Astrocyte (in vitro differentiated cells and primary cell): ENCODE data around the gene ITGA8. TPM values are rescaled to one million over a fixed set of nuclear protein-coding genes. Genes with fewer than 3 reads are reported as not detected.

Source experiments
- DNase-seq: peaks from one replicate; pipeline ENCODE4 v3.0.0-alpha.2; 2010; ENCODE audit warnings: low read depth
- FAIRE-seq: peaks from 2 replicates; lab custom pipeline; 2011; peaks lifted over from hg19 to GRCh38; lab: Jason Lieb, UNC
- H2AFZ ChIP-seq: 2 replicates; pipeline ENCODE4 v1.6.0; 2012; ENCODE audit warnings: low read depth, low read length, inconsistent platforms
- H3K27ac ChIP-seq: 2 replicates; pipeline ENCODE4 v1.5.1; 2011; ENCODE audit warnings: low read depth, low read length, inconsistent platforms
- H3K27me3 ChIP-seq: 2 replicates; pipeline ENCODE4 v1.6.0; 2011; ENCODE audit warnings: low read length, inconsistent platforms; ENCODE audit not compliant: insufficient read depth
- H3K36me3 ChIP-seq: 2 replicates; pipeline ENCODE4 v1.5.1; 2011; ENCODE audit warnings: low read length, inconsistent platforms; ENCODE audit not compliant: insufficient read depth
- H3K4me1 ChIP-seq: 2 replicates; pipeline ENCODE4 v1.5.1; 2011; ENCODE audit warnings: low read length, inconsistent platforms; ENCODE audit not compliant: insufficient read depth
- H3K4me2 ChIP-seq: 2 replicates; pipeline ENCODE4 v1.6.0; 2012; ENCODE audit warnings: low read length, inconsistent platforms
- H3K4me3 ChIP-seq: 2 replicates; pipeline ENCODE4 v1.5.1; 2011; ENCODE audit warnings: low read depth, mild to moderate bottlenecking, low read length, inconsistent platforms; ENCODE audit not compliant: insufficient read depth
- H3K79me2 ChIP-seq: 2 replicates; pipeline ENCODE4 v1.6.0; 2012; ENCODE audit warnings: mild to moderate bottlenecking, low read length, inconsistent platforms; ENCODE audit not compliant: insufficient read depth
- H3K9ac ChIP-seq: 2 replicates; pipeline ENCODE4 v1.6.0; 2012; ENCODE audit warnings: mild to moderate bottlenecking, low read length, inconsistent platforms
- H3K9me3 ChIP-seq: 2 replicates; pipeline ENCODE4 v1.5.1; 2012; ENCODE audit warnings: low read depth, mild to moderate bottlenecking, low read length, inconsistent platforms; ENCODE audit not compliant: insufficient read depth
- H4K20me1 ChIP-seq: 2 replicates; pipeline ENCODE4 v1.6.0; 2012; ENCODE audit warnings: low read length, inconsistent platforms; ENCODE audit not compliant: insufficient read depth
- H3K27ac Mint-ChIP-seq: one replicate; pipeline ENCODE4 v1.8.0; 2021; ENCODE audit warnings: mild to moderate bottlenecking, mixed read lengths; ENCODE audit not compliant: unreplicated experiment
- H3K27me3 Mint-ChIP-seq: one replicate; pipeline ENCODE4 v1.8.0; 2021; ENCODE audit warnings: low read depth, mixed read lengths; ENCODE audit not compliant: unreplicated experiment
- H3K36me3 Mint-ChIP-seq: one replicate; pipeline ENCODE4 v1.8.0; 2021; ENCODE audit warnings: low read depth, mixed read lengths; ENCODE audit not compliant: unreplicated experiment
- H3K4me1 Mint-ChIP-seq: one replicate; pipeline ENCODE4 v1.8.0; 2021; ENCODE audit warnings: low read depth, mixed read lengths; ENCODE audit not compliant: unreplicated experiment
- H3K4me3 Mint-ChIP-seq: one replicate; pipeline ENCODE4 v1.8.0; 2021; ENCODE audit warnings: mild to moderate bottlenecking, moderate library complexity, mixed read lengths; ENCODE audit not compliant: unreplicated experiment
- H3K9me3 Mint-ChIP-seq: one replicate; pipeline ENCODE4 v1.8.0; 2021; ENCODE audit warnings: mild to moderate bottlenecking, mixed read lengths; ENCODE audit not compliant: unreplicated experiment
- EZH2 ChIP-seq: IDR thresholded peaks from 2 replicates; pipeline ENCODE4 v1.6.1; 2012; ENCODE audit warnings: mild to moderate bottlenecking, low read length, inconsistent platforms; ENCODE audit not compliant: insufficient read depth
- total RNA-seq: library from RNA; stranded (reverse); gene quantifications from 2 replicates; pipeline ENCODE4 v1.2.1, GENCODE V29; 2021
- TF ChIP-seq, protein P1 (sequence below): IDR thresholded peaks from 2 replicates; pipeline ENCODE4 v1.5.1; 2011; ENCODE audit warnings: low read depth, mild to moderate bottlenecking, inconsistent platforms, low read length, moderate library complexity; ENCODE audit not compliant: insufficient read depth

ITGA8 gene
- total RNA-seq, 1 donor from 2014 or later: not detected

DNA sequence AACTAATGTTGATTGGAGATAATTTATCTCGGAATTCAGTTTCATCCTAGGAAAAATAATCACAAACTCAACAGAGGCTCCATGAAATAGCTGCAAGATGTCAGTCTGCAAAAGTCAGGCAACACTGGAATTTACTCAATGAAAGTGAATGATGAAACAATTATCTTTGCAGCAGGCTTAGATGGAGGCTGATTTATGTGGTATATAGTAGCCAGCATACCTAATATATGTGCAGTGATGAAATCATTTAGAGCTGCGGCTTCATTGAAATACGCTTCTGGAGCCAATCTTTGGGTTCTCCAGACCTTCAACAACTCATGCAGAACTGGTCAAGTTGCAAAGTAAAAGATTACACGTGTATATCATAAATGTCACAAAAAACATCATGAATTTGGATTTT lies 113.3 kb downstream of the ITGA8 start:
- no peaks in the 10 kb centered on the region for H3K9me3 Mint-ChIP-seq
- H3K27me3 Mint-ChIP-seq: no peaks in the 10 kb centered on the region

DNA sequence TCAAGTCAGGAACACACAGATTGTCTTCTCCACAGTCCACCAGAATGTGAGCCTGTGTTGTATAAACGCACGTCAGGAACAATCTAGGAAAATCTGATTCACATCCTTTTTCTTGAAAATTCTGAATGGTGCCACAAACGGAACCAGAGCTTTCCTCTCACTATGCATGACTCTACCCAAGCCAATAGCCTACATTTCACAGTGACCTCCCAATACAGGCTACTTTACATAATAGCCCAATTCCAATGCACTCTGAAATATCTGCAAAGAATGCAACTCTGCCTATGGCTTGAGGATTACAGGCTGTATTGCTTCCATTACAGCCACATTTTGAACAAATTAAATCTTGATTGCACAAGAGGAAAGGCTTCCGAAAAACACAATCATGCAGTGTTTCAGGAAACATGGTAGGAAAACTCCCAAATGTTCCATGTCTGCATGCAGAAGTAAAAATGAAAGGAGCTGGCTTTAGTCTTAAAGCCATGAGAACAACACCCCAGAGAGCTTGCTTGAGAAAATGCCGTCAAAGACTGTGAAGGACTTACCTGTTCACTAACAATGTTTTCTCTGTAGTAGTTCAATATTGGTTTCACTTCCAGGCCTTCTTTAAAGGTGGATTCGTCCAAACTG lies 113.9 kb downstream of the ITGA8 start:
- H3K9me3 ChIP-seq: no peaks in the 10 kb centered on the region
- TF ChIP-seq, protein P1, sequence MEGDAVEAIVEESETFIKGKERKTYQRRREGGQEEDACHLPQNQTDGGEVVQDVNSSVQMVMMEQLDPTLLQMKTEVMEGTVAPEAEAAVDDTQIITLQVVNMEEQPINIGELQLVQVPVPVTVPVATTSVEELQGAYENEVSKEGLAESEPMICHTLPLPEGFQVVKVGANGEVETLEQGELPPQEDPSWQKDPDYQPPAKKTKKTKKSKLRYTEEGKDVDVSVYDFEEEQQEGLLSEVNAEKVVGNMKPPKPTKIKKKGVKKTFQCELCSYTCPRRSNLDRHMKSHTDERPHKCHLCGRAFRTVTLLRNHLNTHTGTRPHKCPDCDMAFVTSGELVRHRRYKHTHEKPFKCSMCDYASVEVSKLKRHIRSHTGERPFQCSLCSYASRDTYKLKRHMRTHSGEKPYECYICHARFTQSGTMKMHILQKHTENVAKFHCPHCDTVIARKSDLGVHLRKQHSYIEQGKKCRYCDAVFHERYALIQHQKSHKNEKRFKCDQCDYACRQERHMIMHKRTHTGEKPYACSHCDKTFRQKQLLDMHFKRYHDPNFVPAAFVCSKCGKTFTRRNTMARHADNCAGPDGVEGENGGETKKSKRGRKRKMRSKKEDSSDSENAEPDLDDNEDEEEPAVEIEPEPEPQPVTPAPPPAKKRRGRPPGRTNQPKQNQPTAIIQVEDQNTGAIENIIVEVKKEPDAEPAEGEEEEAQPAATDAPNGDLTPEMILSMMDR: no peak
- TF ChIP-seq EZH2: no peak
- no peaks in the 10 kb centered on the region for H3K9me3 Mint-ChIP-seq
- no peaks in the 10 kb centered on the region for H3K36me3 ChIP-seq
- FAIRE-seq (peak; percentile 37), DNase-seq (no peak)
- H3K4me2 ChIP-seq: no peak overlapping the region
- no peaks in the 10 kb centered on the region for H3K4me1 Mint-ChIP-seq
- H3K9ac ChIP-seq: no peak overlapping the region
- no peak overlapping the region for H3K27ac Mint-ChIP-seq
- no peaks in the 10 kb centered on the region for H3K27me3 Mint-ChIP-seq
- no peaks in the 10 kb centered on the region for H4K20me1 ChIP-seq
- no peaks in the 10 kb centered on the region for H3K79me2 ChIP-seq
- no peaks in the 10 kb centered on the region for H3K36me3 Mint-ChIP-seq
- no peak overlapping the region for H2AFZ ChIP-seq
- no peak overlapping the region for H3K27ac ChIP-seq
- H3K27me3 ChIP-seq: no peaks in the 10 kb centered on the region
- H3K4me3 Mint-ChIP-seq: no peak overlapping the region
- H3K4me1 ChIP-seq: no peaks in the 10 kb centered on the region
- no peak overlapping the region for H3K4me3 ChIP-seq

More for the DNA sequence above, 113.3 kb downstream of the ITGA8 start:
- Histone ChIP-seq H3K27ac (no peak overlapping the region), H3K4me3 (no peak overlapping the region), H3K79me2 (no peaks in the 10 kb centered on the region), H4K20me1 (no peaks in the 10 kb centered on the region), H3K9ac (no peak overlapping the region), H3K4me2 (no peak overlapping the region), H3K9me3 (no peaks in the 10 kb centered on the region), H3K36me3 (no peaks in the 10 kb centered on the region), H2AFZ (no peak overlapping the region), H3K27me3 (no peaks in the 10 kb centered on the region), H3K4me1 (no peaks in the 10 kb centered on the region)
- Mint-ChIP-seq H3K4me1 (no peaks in the 10 kb centered on the region), H3K27ac (no peak overlapping the region), H3K36me3 (no peaks in the 10 kb centered on the region), H3K4me3 (no peak overlapping the region)
- FAIRE-seq (peak; percentile 63), DNase-seq (no peak)
- TF ChIP-seq, protein P1: no peak
- TF ChIP-seq EZH2: no peak

DNA sequence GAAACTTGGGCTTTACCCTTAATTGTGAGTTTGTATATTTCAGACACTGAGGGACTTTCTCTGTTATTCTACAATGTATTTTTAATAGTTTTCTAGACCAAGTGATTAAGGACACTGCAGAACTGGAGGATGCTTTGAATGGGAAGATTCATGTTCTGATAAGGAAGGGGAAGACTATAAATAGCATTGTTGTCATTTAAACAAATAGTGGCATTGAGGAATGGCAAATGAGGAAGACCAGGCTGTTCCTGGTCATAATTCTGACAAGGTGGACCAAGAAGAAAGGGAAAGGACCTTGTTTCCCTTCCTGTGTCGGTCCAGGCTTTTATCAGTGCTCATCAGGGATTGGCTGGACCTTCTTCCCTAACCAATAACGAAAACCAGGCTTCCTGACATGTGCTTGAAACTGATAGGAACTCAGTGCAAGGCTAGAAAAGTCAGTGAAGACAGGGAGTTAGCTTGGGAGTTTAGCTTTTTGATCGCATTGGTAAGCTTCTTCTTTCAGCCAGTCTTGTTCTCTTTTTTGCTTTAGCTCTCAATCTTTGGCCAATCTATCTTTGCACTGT lies 116.2 kb downstream of the ITGA8 start:
- no peak overlapping the region for H2AFZ ChIP-seq
- H3K27me3 Mint-ChIP-seq: no peaks in the 10 kb centered on the region
- H3K4me1 Mint-ChIP-seq: no peaks in the 10 kb centered on the region
- no peaks in the 10 kb centered on the region for H3K79me2 ChIP-seq
- no peaks in the 10 kb centered on the region for H3K27me3 ChIP-seq
- H3K4me3 Mint-ChIP-seq: no peak overlapping the region
- FAIRE-seq (no peak), DNase-seq (no peak)
- H3K4me3 ChIP-seq: no peak overlapping the region
- H3K27ac Mint-ChIP-seq: no peak overlapping the region
- TF ChIP-seq, protein P1: no peak
- no peak for TF ChIP-seq EZH2
- H3K4me2 ChIP-seq: no peak overlapping the region
- H3K9me3 Mint-ChIP-seq: no peaks in the 10 kb centered on the region
- H3K27ac ChIP-seq: no peak overlapping the region
- H3K9me3 ChIP-seq: no peaks in the 10 kb centered on the region
- no peak overlapping the region for H3K9ac ChIP-seq
- no peaks in the 10 kb centered on the region for H3K4me1 ChIP-seq
- no peaks in the 10 kb centered on the region for H3K36me3 ChIP-seq
- H4K20me1 ChIP-seq: no peaks in the 10 kb centered on the region
- H3K36me3 Mint-ChIP-seq: no peaks in the 10 kb centered on the region
